ENCODE results near the gene NUP62CL. TPM values are rescaled to one million over a fixed set of nuclear protein-coding genes. Genes with fewer than 3 reads are reported as not detected.

The NUP62CL gene
- polyA plus RNA-seq, 1 experiment, result not detected

DNA sequence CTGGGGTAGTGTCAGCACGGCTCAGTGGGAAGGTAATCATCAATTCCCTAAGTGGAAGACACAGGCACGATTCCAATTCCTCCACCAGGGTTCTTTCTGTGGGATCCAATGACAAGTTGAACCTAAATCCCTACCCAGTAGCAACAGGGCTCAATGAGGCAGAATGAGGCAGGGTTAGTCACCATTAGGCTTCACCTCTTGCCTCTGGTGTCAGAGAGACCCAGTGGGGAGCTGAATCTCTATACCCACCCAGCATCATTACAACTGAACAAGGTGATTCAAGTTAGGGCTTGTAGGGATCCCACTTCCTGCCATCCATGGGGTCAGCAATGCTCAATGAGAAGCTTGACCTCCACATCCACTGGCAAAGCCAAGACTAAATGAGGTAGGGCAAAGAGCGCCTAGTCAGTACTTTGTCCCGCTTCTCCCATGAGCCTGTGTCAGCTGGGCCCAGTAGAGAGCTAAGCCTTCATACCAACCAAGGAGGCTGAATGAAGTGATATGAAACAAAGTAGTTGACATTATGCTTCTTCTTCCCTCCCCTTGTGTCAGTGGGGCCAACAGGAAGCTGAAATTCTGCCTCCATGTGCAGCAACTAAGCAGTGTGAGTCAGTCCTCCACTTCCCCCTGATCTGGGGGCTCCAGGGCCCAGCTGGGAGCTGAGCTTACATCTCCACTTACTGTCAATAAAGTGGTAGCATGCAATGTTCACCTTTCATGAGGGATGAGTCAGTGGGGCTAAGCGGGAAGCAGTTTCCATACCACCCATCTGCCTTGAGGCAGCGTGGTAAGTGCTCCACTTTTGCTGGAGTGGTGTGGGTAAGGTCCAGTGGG lies 51.2 kb downstream of the NUP62CL start:
- POLR2A ChIA-PET, result no interaction called here
- no peak for DNase-seq (ENCODE audit: low read depth)
- no peak overlapping the region for H3K4me3 ChIP-seq (ENCODE audit: low read depth, low read length)
- H3K36me3 ChIP-seq (ENCODE audit: control insufficient read depth, insufficient read depth, low read length), result no peaks in the 10 kb centered on the region
- CTCF ChIA-PET, result no interaction called here
- H3K27me3 ChIP-seq (ENCODE audit: control insufficient read depth, insufficient read depth, low read length), result no peaks in the 10 kb centered on the region
- TF ChIP-seq, protein P1, sequence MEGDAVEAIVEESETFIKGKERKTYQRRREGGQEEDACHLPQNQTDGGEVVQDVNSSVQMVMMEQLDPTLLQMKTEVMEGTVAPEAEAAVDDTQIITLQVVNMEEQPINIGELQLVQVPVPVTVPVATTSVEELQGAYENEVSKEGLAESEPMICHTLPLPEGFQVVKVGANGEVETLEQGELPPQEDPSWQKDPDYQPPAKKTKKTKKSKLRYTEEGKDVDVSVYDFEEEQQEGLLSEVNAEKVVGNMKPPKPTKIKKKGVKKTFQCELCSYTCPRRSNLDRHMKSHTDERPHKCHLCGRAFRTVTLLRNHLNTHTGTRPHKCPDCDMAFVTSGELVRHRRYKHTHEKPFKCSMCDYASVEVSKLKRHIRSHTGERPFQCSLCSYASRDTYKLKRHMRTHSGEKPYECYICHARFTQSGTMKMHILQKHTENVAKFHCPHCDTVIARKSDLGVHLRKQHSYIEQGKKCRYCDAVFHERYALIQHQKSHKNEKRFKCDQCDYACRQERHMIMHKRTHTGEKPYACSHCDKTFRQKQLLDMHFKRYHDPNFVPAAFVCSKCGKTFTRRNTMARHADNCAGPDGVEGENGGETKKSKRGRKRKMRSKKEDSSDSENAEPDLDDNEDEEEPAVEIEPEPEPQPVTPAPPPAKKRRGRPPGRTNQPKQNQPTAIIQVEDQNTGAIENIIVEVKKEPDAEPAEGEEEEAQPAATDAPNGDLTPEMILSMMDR (IDR thresholded peaks at IDR 0.05; ENCODE audit: insufficient read depth, low read depth, low read length), result no peak

GRCh38 chrX:107153005-107153404 lies 53.2 kb downstream of the NUP62CL start:
- ChIA-PET CTCF (no interaction called here), POLR2A (no interaction called here)
- TF ChIP-seq, protein P1 (IDR thresholded peaks at IDR 0.05; ENCODE audit: insufficient read depth, low read depth, low read length), result no peak
- Histone ChIP-seq H3K27me3 (ENCODE audit: control insufficient read depth, insufficient read depth, low read length) (no peaks in the 10 kb centered on the region), H3K36me3 (ENCODE audit: control insufficient read depth, insufficient read depth, low read length) (no peaks in the 10 kb centered on the region), H3K4me3 (ENCODE audit: low read depth, low read length) (no peak overlapping the region)
- no peak for DNase-seq (ENCODE audit: low read depth)

GRCh38 chrX:107146670-107147069 lies 59.6 kb downstream of the NUP62CL start:
- no peak for DNase-seq (ENCODE audit: low read depth)
- ChIA-PET CTCF (no interaction called here), POLR2A (no interaction called here)

DNA sequence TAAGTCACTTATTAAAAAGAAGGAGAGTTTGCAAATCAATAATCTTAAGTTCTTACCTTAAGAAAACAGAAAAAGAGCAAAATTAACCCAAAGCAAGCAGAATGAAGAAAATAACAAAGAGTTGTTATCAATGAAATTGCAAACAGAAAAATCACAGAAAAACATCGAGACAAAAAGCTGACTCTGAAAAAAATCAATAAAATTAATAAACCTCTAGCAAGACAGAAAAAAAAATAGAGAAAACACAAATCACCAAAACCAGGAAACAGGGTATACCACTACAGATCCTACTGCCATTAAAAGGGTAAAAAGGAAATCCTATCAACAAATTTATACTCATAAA lies 70.3 kb downstream of the NUP62CL start:
- TF ChIP-seq, protein P1 (IDR thresholded peaks at IDR 0.05; ENCODE audit: insufficient read depth, low read depth, low read length), result no peak
- Histone ChIP-seq H3K4me3 (ENCODE audit: low read depth, low read length) (no peak overlapping the region), H3K36me3 (ENCODE audit: control insufficient read depth, insufficient read depth, low read length) (no peaks in the 10 kb centered on the region), H3K27me3 (ENCODE audit: control insufficient read depth, insufficient read depth, low read length) (no peaks in the 10 kb centered on the region)
- POLR2A ChIA-PET, result no interaction called here
- CTCF ChIA-PET, result no interaction called here
- no peak for DNase-seq (ENCODE audit: low read depth)

More at GRCh38 chrX:107146670-107147069, 59.6 kb downstream of the NUP62CL start:
- H3K27me3 ChIP-seq (ENCODE audit: control insufficient read depth, insufficient read depth, low read length), result no peaks in the 10 kb centered on the region
- H3K4me3 ChIP-seq (ENCODE audit: low read depth, low read length), result no peak overlapping the region
- TF ChIP-seq, protein P1 (IDR thresholded peaks at IDR 0.05; ENCODE audit: insufficient read depth, low read depth, low read length), result no peak
- no peaks in the 10 kb centered on the region for H3K36me3 ChIP-seq (ENCODE audit: control insufficient read depth, insufficient read depth, low read length)

DNA sequence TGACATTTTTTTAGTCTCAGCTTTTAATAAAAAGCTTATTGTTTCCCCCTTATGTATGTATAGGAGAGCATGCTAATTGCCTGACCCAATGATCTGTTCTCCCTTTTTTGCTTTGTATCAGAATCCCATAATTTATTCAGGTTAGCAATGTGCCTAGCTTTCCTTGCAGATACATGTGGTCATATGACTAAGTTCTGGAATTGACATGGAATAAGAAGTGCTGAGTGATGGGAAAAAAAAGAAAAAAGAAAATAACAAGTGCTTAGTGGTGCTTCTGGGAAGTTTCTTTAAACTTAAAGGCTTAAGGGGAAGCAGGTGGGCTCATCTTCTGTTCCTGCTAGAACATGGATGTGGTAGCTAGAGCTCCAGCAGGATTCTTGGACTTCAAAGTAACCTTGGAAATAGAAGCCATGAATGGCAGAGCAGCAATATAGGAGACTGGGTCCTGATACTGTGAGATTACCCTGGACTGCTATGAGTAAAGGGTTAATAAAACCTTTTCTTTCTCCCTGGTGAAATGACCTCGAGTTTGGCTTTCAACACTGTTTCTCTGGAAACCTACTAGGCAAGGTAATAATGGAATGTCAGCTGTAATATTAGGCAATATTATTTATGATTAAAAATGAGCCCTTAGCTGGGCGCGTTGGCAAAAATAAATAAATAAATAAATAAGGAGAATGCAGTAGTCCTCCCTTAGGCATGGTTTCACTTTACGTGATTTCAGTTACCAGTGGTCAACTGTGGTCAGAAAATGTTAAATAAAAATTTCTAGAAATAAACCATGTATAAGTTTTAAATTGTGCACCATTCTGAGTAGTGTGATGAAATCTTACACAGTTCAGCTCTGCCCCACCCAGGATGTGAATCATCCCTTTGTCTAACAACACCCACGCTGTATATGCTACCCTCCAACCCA lies 70.9 kb downstream of the NUP62CL start:
- no peak for DNase-seq (ENCODE audit: low read depth)
- Histone ChIP-seq H3K4me3 (ENCODE audit: low read depth, low read length) (no peak overlapping the region), H3K36me3 (ENCODE audit: control insufficient read depth, insufficient read depth, low read length) (no peaks in the 10 kb centered on the region), H3K27me3 (ENCODE audit: control insufficient read depth, insufficient read depth, low read length) (no peaks in the 10 kb centered on the region)
- TF ChIP-seq, protein P1 (IDR thresholded peaks at IDR 0.05; ENCODE audit: insufficient read depth, low read depth, low read length), result no peak
- CTCF ChIA-PET, result interaction anchor here (0.5 kb wide), 1 partner anchor 12 kb away, joined by 3 read pairs; no protein-coding TSS in a partner anchor
- POLR2A ChIA-PET, result no interaction called here

Data from BJ (cell line).